Jurkat, Clone E6-1 (cell line): ENCODE results near the gene KRTAP12-2. TPM values are rescaled to one million over a fixed set of nuclear protein-coding genes. Genes with fewer than 3 reads are reported as not detected.

Experiments
- DNase-seq: peaks from one replicate; pipeline ENCODE4 v3.0.0-alpha.2; 2011; ENCODE audit warnings: low read depth, low spot score
- H3K4me3 ChIP-seq: 2 replicates; pipeline ENCODE4 v1.5.1; 2011; ENCODE audit warnings: mild to moderate bottlenecking, low read length, control low read depth, moderate library complexity
- polyA plus RNA-seq: library from polyadenylated mRNA; unstranded; fragments of >200 nt; gene quantifications from one replicate; pipeline ENCODE4 v1.2.1, GENCODE V29; 2012; ENCODE audit warnings: missing spikeins; ENCODE audit not compliant: insufficient read length, insufficient read depth

Gene KRTAP12-2, protein sequence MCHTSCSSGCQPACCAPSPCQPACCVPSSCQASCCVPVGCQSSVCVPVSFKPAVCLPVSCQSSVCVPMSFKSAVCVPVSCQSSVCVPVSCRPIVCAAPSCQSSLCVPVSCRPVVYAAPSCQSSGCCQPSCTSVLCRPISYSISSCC
- polyA plus RNA-seq, result not detected

DNA sequence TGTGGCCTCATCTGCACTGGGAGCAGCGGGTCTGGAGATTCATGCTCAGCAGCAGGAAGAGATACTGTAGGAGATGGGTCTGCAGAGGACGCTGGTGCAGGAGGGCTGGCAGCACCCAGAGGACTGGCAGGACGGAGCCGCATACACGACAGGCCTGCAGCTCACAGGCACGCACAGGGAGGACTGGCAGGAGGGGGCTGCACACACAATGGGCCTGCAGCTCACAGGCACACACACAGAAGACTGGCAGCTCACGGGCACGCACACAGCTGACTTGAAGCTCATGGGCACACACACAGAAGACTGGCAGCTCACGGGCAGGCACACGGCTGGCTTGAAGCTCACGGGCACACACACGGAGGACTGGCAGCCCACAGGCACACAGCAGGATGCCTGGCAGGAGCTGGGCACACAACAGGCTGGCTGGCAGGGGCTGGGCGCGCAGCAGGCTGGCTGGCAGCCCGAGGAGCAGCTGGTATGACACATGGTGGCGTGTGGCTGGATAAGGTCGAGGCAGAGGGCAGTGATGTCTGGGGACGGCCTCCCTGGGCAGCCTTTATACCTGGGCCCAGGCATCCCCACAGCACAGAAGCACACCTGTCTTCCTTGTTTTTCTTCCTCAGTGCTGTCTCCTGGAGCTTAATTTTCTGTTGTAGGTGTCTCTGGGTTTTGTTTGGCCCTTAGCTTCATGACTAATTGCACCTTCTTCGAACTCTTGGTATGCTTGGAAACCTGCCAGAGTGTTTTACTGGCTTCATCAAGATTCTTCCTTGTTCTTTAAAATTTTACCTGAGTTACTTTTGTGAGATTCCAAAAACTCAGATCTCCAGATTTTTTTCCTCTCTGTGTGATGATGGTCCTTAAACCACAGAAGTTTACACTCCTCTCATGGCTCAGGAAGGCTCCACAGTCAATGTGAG lies at the start of gene KRTAP12-2:
KRTAP12-2 (minus strand) TSS at position 527 of the 920 bp plus-strand sequence; CDS start at position 486, 41 bp downstream.
- DNase-seq, result no peak
- no peak within 1 kb of the TSS for H3K4me3 ChIP-seq

DNA sequence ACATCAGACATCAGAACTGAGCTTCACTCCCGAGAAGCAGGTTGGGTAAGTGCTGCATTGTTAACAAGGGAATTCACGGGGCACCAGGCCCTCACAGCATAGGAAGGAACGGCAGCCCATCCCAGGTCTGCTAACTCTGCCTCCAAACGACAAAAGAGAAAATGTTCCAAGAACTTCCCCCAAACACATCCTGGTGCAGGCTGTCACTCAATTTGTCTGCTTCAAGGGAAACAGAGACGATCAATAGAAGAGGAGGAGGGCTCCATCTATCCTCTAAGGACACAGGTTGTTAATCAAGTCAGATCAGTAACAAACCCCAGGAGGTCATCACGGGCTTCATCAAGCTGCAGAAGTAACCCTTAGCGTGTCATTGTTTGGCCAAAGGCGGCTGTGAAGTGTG lies 48.2 kb upstream of the KRTAP12-2 start:
- no peak overlapping the region for H3K4me3 ChIP-seq
- DNase-seq, result no peak

- no peak for DNase-seq
- H3K4me3 ChIP-seq, result no peak overlapping the region
Measured at GRCh38 chr21:44713846-44714245, 47.1 kb upstream of the KRTAP12-2 start.

DNA sequence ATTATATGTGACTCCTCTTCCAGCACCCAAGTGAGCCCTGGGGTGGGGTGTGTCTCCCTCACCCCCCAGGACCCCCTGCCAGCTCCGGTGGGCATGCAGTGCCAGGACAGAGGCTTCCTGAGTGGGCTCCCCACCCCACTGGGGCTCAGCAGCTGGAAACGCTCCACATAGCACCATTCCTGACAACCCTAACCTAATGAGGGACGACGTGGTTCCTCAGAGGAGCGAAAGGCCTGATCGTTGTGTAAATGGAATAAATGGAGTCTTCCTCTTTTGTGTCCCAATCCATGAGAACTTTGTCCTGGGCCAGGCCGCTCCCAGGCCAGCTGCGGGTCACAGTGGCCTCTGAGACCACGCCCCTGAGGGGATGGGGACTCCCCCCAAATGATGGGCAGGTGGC lies 46.4 kb upstream of the KRTAP12-2 start:
- DNase-seq, result no peak
- no peak overlapping the region for H3K4me3 ChIP-seq

GRCh38 chr21:44712203-44713028 lies 45.7 kb upstream of the KRTAP12-2 start:
- no peak for DNase-seq
- no peak overlapping the region for H3K4me3 ChIP-seq

- H3K4me3 ChIP-seq, result no peak within 1 kb of the TSS
- no peak for DNase-seq
Measured at GRCh38 chr21:44711327-44712202, 44.8 kb upstream of the KRTAP12-2 start, which contains the start of gene TSPEAR. Gene TSPEAR (minus strand): TSS chr21:44711572. CDS start chr21:44711514, 58 bp downstream.

GRCh38 chr21:44710756-44711326 lies 44.1 kb upstream of the KRTAP12-2 start:
- DNase-seq, result no peak
- H3K4me3 ChIP-seq, result no peak overlapping the region

- H3K4me3 ChIP-seq, result no peak overlapping the region
Measured at GRCh38 chr21:44710294-44710665, 43.6 kb upstream of the KRTAP12-2 start.

GRCh38 chr21:44709426-44710293 lies 42.9 kb upstream of the KRTAP12-2 start:
- no peak overlapping the region for H3K4me3 ChIP-seq
- no peak for DNase-seq

More at GRCh38 chr21:44710294-44710665, 43.6 kb upstream of the KRTAP12-2 start:
- no peak for DNase-seq

DNA sequence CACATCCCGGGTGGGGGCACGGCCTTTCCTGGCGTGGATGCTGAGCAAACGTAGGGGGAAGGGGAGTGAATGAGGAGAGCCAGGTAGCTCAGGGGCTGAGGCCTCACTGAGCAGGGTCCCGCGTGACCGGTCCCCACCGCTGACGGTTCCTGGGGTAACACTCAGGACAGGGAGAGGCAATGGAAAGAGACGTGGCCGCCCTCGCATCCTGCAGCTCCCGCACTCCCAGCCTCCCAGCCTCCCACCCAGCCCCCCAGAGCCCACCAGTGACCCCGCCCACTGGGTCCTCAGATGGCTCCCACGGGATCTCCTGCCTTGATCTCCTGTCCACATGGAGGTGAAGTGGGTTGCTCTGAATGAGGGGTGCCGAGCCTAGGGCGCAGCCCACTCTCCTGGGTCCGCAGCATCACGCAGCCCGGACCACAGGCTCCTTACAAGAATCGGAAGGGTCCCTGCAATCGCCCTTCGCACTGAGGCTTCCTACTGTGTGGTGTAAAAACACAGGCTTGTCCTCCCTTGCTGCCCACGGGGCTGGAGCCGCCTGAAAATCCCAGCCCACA lies 42.2 kb upstream of the KRTAP12-2 start:
- H3K4me3 ChIP-seq, result no peak overlapping the region
- DNase-seq, result no peak

DNA sequence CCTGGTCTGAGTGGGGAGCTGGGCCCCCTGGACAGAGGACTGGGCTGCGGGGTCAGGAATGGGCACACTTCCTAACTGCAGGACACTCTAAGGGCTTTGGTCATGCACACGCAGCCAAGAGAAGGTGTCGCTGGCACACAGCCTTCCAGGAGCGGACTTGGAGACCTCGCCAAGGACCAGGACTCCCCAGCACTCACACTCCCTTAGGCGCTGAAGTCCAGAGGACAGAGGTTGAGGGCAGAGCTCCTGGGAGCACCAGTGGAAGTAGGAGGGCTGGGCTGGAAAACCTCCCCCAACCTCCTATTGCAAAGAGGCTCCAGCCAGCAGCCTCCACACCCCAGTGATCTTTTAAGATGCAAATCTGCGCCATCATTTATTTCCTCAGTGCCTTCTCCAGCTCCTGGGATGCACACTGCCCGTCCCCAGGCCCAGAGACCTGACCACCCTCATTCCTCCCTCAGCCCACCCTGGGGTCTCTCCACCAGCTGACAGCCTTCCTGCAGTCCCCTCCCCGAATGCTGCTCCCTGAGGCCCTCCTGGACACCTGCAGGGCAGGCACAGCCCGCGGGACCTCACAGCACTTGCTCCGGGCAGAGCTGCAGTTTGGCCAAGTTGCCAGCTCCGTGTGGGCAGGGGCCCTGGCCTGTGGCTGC lies 41.6 kb upstream of the KRTAP12-2 start:
- H3K4me3 ChIP-seq, result no peak overlapping the region
- no peak for DNase-seq

DNA sequence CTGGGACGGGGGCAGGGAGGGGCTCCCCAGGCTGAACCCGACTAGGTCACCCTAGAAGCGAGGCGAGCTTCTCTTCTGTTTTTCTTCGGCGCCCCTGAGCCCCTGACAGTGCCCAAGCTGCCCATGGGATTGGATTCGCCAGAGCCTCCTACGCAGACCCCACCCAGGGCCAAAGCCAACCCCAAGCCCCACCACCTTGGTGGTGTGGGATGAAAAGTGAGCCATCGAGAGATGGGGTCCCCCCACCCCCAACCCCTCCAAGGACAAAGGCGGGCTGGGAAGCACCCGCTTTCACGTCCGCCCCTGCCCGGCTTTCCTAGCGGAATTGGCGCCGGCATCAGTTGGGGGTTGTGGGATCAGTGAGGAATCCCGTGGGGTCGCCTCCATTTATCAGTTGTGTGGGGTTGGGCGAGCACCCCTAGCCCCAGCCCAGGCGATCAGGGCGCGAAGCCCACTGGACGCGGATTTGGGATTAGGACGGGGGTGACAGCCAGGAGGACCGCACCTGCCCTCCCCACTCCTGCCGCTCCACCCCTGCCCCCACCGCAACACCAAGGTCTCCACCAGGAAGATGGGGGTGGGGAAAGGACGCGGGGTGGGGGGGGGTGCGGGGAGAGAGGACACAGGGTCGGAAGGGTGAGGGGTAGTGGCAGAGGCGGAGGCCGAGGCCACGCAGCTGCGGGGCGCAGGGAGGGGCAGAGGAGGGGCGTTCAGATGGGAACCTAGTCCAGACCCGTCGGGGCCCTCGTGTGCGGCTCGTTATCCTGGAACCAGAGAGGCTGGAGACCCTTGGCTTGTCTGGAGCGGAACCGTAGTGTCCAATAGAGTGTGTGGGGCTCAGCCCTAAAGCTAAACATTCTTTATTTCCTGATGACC lies 40.2 kb upstream of the KRTAP12-2 start:
- H3K4me3 ChIP-seq, result no peak overlapping the region

GRCh38 chr21:44706026-44706705 lies 39.4 kb upstream of the KRTAP12-2 start:
- no peak overlapping the region for H3K4me3 ChIP-seq

More for the DNA sequence above, 40.2 kb upstream of the KRTAP12-2 start:
- DNase-seq, result no peak

GRCh38 chr21:44704636-44705001 lies 37.9 kb upstream of the KRTAP12-2 start:
- no peak for DNase-seq
- H3K4me3 ChIP-seq, result no peak overlapping the region

More at GRCh38 chr21:44706026-44706705, 39.4 kb upstream of the KRTAP12-2 start:
- DNase-seq, result no peak
